Measurements from ENCODE around the gene IFTAP.

GRCh38 chr11:36588099-36588498 is 6.2 kb upstream of the IFTAP start:
- no peak for TF ChIP-seq POLR2A (IDR thresholded peaks at IDR 0.05)
- TF ChIP-seq, protein P1, sequence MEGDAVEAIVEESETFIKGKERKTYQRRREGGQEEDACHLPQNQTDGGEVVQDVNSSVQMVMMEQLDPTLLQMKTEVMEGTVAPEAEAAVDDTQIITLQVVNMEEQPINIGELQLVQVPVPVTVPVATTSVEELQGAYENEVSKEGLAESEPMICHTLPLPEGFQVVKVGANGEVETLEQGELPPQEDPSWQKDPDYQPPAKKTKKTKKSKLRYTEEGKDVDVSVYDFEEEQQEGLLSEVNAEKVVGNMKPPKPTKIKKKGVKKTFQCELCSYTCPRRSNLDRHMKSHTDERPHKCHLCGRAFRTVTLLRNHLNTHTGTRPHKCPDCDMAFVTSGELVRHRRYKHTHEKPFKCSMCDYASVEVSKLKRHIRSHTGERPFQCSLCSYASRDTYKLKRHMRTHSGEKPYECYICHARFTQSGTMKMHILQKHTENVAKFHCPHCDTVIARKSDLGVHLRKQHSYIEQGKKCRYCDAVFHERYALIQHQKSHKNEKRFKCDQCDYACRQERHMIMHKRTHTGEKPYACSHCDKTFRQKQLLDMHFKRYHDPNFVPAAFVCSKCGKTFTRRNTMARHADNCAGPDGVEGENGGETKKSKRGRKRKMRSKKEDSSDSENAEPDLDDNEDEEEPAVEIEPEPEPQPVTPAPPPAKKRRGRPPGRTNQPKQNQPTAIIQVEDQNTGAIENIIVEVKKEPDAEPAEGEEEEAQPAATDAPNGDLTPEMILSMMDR (IDR thresholded peaks at IDR 0.05 in 4 of 5, conservative IDR thresholded peaks at IDR 0.05 in 1 of 5), result no peak

Data from gastrocnemius medialis (tissue), 4 donors.